PC-9 (cell line): Measurements from ENCODE around the gene TXNDC2.

ENCODE experiments used
- CTCF ChIP-seq: fragments of 200-600 bp; sonication (generic); conservative IDR thresholded peaks from 2 replicates; pipeline ENCODE4 v1.6.1; 2017; ENCODE audit warnings: mixed run types, antibody characterized with exemption, mild to moderate bottlenecking, moderate library complexity
- EZH2 ChIP-seq: fragments of 200-600 bp; sonication (generic); IDR thresholded peaks from 2 replicates; pipeline ENCODE4 v1.8.0; 2017; ENCODE audit warnings: antibody characterized with exemption, low read depth

- TF ChIP-seq CTCF = no peak
- no peak for TF ChIP-seq EZH2
Observed at GRCh38 chr18:9927392-9928063, 41.8 kb downstream of the TXNDC2 start.
